HG02970 (cell line): ENCODE data around the gene SUCLG2.
"Not testable (repeated sequence)": the region's sequence is repeated elsewhere in the genome, so short reads cannot be mapped to it uniquely, and the experiment has no call there.

Experiments used
- ATAC-seq: cut with Tn5 transposase; IDR thresholded peaks from one replicate; pipeline ENCODE4 v1.9.1; 2021; ENCODE audit warnings: mild to moderate bottlenecking, moderate library complexity, moderate number of reproducible peaks; ENCODE audit not compliant: unreplicated experiment, low FRiP score

SUCLG2 gene

GRCh38 chr3:67616046-67616445, 38.4 kb downstream of the SUCLG2 start:
- no peak for ATAC-seq

- no peak for ATAC-seq
These were observed 40.2 kb downstream of the SUCLG2 start for GRCh38 chr3:67614195-67614594.

- ATAC-seq: no peak
These were observed 44.0 kb downstream of the SUCLG2 start for GRCh38 chr3:67610458-67610857.

- no peak for ATAC-seq
These were observed 44.7 kb downstream of the SUCLG2 start for GRCh38 chr3:67609709-67610108.

GRCh38 chr3:67608034-67608433, 46.4 kb downstream of the SUCLG2 start:
- no peak for ATAC-seq

- no peak for ATAC-seq
These were observed 49.0 kb downstream of the SUCLG2 start for GRCh38 chr3:67605377-67605776.

GRCh38 chr3:67602816-67603215, 51.6 kb downstream of the SUCLG2 start:
- ATAC-seq: no peak

- ATAC-seq: no peak
These were observed 52.3 kb downstream of the SUCLG2 start for GRCh38 chr3:67601919-67602608.

GRCh38 chr3:67601385-67601784, 53.0 kb downstream of the SUCLG2 start:
- no peak for ATAC-seq

- ATAC-seq: no peak
These were observed 54.6 kb downstream of the SUCLG2 start for GRCh38 chr3:67599821-67600220.

- no peak for ATAC-seq
These were observed 55.4 kb downstream of the SUCLG2 start for GRCh38 chr3:67598814-67599556.

- ATAC-seq: no peak
These were observed 59.0 kb downstream of the SUCLG2 start for GRCh38 chr3:67595424-67595823.

- ATAC-seq: no peak
These were observed 60.6 kb downstream of the SUCLG2 start for GRCh38 chr3:67593761-67594234.

- no peak for ATAC-seq
These were observed 62.4 kb downstream of the SUCLG2 start for GRCh38 chr3:67592057-67592456.

GRCh38 chr3:67587811-67588210, 66.6 kb downstream of the SUCLG2 start:
- ATAC-seq: no peak

GRCh38 chr3:67587301-67587700, 67.1 kb downstream of the SUCLG2 start:
- no peak for ATAC-seq

- not testable (repeated sequence) for ATAC-seq
These were observed 69.8 kb downstream of the SUCLG2 start for GRCh38 chr3:67584608-67585007.

- no peak for ATAC-seq
These were observed 73.9 kb downstream of the SUCLG2 start for GRCh38 chr3:67580430-67581000.

- ATAC-seq: no peak
These were observed 76.0 kb downstream of the SUCLG2 start for GRCh38 chr3:67578416-67578815.

GRCh38 chr3:67576441-67576840, 78.0 kb downstream of the SUCLG2 start:
- no peak for ATAC-seq

- ATAC-seq: no peak
These were observed 85.1 kb downstream of the SUCLG2 start for GRCh38 chr3:67569324-67569723.

GRCh38 chr3:67567893-67568292, 86.5 kb downstream of the SUCLG2 start:
- ATAC-seq: no peak
